K562 (cell line): ENCODE measurements around the gene SLC22A16. TPM values are rescaled to one million over a fixed set of nuclear protein-coding genes. Genes with fewer than 3 reads are reported as not detected.

ENCODE experiments used
- ATAC-seq: fragments of 200-7000 bp; cut with Tn5 transposase; 3 replicates; pipeline ENCODE4 v1.9.1; 2020; ENCODE audit warnings: moderate library complexity
- Bru-seq: library from RNA; stranded (reverse); fragments of 400-500 nt; gene quantifications from one replicate; lab custom pipeline; 2021; lab: Mats Ljungman, UMichigan
- BruChase-seq, 2 experiments: library from RNA; stranded (reverse); fragments of 400-500 nt; gene quantifications; one replicate each; lab custom pipeline; 2021; lab: Mats Ljungman, UMichigan
- BruUV-seq: library from RNA; stranded (reverse); fragments of 400-500 nt; replicated peaks from 2 replicates; lab custom pipeline; 2021; lab: Mats Ljungman, UMichigan
- CTCF ChIA-PET: fragments of 300-600 bp; formaldehyde crosslinking; extraction: SDS; loops from one replicate; lab custom pipeline; 2021; ENCODE audit warnings: low intra/inter-chr PET ratio; lab: Yijun Ruan, JAX
- POLR2A ChIA-PET: fragments of 300-600, 350-650 bp; sonication (Branson Sonifier 250); formaldehyde crosslinking; extraction: SDS; loops from one replicate; lab custom pipeline; 2021; ENCODE audit warnings: antibody characterized with exemption, inconsistent platforms; lab: Yijun Ruan, JAX
- DNase-seq, 4 experiments: peaks; one replicate each; pipeline versions ENCODE4 v3.0.0 to v3.0.0-alpha.2; 2011 to 2018; ENCODE audit warnings: low spot score in 3 of 4, mixed read lengths in 3 of 4; ENCODE audit errors: extremely low read depth in 1 of 4
- FAIRE-seq: peaks from 2 replicates; lab custom pipeline; 2011; peaks lifted over from hg19 to GRCh38; lab: Jason Lieb, UNC
- H2AFZ ChIP-seq: 2 replicates; pipeline ENCODE4 v1.6.0; 2011; ENCODE audit warnings: low read depth, low read length, control low read depth, inconsistent platforms
- H3K27ac ChIP-seq: fragments of 200-600 bp; 3 replicates; pipeline ENCODE4 v1.8.0; 2011; ENCODE audit warnings: low read depth, mild to moderate bottlenecking, control low read depth, inconsistent platforms, low read length, moderate library complexity, mixed read lengths; ENCODE audit errors: extremely low read depth
- H3K27me3 ChIP-seq, 2 experiments: fragments of 300-600 bp in 1 of 2; 2 replicates in 1 of 2; 3 replicates in 1 of 2; pipeline versions ENCODE4 v1.6.0 to v1.8.0; 2011; ENCODE audit warnings: inconsistent platforms in 2 of 2, low read length in 2 of 2, mild to moderate bottlenecking in 1 of 2, mixed read lengths in 1 of 2, moderate library complexity in 1 of 2; ENCODE audit not compliant: control insufficient read depth in 2 of 2, insufficient read depth in 2 of 2
- H3K36me3 ChIP-seq: fragments of 300-600 bp; 3 replicates; pipeline ENCODE4 v1.8.0; 2011; ENCODE audit warnings: mild to moderate bottlenecking, low read length, inconsistent platforms; ENCODE audit not compliant: control insufficient read depth, insufficient read depth
- H3K4me1 ChIP-seq, 2 experiments: fragments of 200-600 bp in 1 of 2; replicated peaks in 1 of 2; 2 replicates in 1 of 2; 3 replicates in 1 of 2; pipeline versions ENCODE4 v1.5.1 to v1.8.0; 2011; ENCODE audit warnings: inconsistent platforms in 2 of 2, low read length in 2 of 2, mild to moderate bottlenecking in 1 of 2, mixed read lengths in 1 of 2, moderate library complexity in 1 of 2; ENCODE audit not compliant: control insufficient read depth in 2 of 2, insufficient read depth in 2 of 2
- H3K4me2 ChIP-seq: 2 replicates; pipeline ENCODE4 v1.6.1; 2011; ENCODE audit warnings: low read length, control low read depth, inconsistent platforms, mixed read lengths; ENCODE audit not compliant: insufficient read depth
- H3K4me3 ChIP-seq: fragments of 200-600 bp; sonication (generic), shearing (Covaris generic); 2 replicates; pipeline ENCODE4 v1.5.1; 2016; ENCODE audit warnings: control low read depth, inconsistent platforms
- H3K79me2 ChIP-seq: fragments of 200-600 bp; 3 replicates; pipeline ENCODE4 v1.8.0; 2011; ENCODE audit warnings: low read length, inconsistent platforms; ENCODE audit not compliant: control insufficient read depth, insufficient read depth
- H3K9ac ChIP-seq, 2 experiments: 2 replicates each; pipeline versions ENCODE4 v1.6.0 to v1.6.1; 2011; ENCODE audit warnings: low read depth in 2 of 2, low read length in 2 of 2, control low read depth in 1 of 2, inconsistent platforms in 1 of 2, mild to moderate bottlenecking in 1 of 2, mixed read lengths in 1 of 2; ENCODE audit not compliant: insufficient read depth in 1 of 2
- H3K9me1 ChIP-seq: one replicate; pipeline ENCODE4 v1.6.0; 2011; ENCODE audit warnings: inconsistent platforms, mild to moderate bottlenecking, low read length, moderate library complexity; ENCODE audit not compliant: control insufficient read depth, insufficient read depth
- H3K9me3 ChIP-seq: replicated peaks from 2 replicates; pipeline ENCODE4 v1.5.1; 2011; ENCODE audit warnings: low read depth, low read length, inconsistent platforms; ENCODE audit not compliant: control insufficient read depth, insufficient read depth
- H4K20me1 ChIP-seq: replicated peaks from 2 replicates; pipeline ENCODE4 v1.6.1; 2011; ENCODE audit warnings: low read length, inconsistent platforms, mixed read lengths; ENCODE audit not compliant: control insufficient read depth, insufficient read depth
- WGBS: fragments of 100-300 bp; shearing (Covaris generic); methylation state at CpG from one replicate; pipeline ENCODE4 v1.1.6; 2016; ENCODE audit warnings: low coverage, mixed read lengths; ENCODE audit not compliant: insufficient coverage; ENCODE audit errors: missing lambda C conversion rate; 5-methylcytosine and 5-hydroxymethylcytosine counted together
- in situ Hi-C: fragments of 300-500 bp; cut with MboI; formaldehyde crosslinking; loops from 4 replicates; pipeline ENCODE4 v1.15.0; 2018; ENCODE audit warnings: inconsistent platforms, mixed read lengths
- intact Hi-C: fragments of 100-400 bp; cut with micrococcal nuclease; formaldehyde crosslinking; loops from 2 replicates; pipeline ENCODE4 v1.14.2; 2022
- long read RNA-seq, 3 experiments: library from polyadenylated mRNA in 2 of 3; library from RNA in 1 of 3; unstranded in 2 of 3; stranded (forward) in 1 of 3; transcript quantifications; one replicate each; pipeline ENCODE4 v2.0.0, GENCODE V29; 2019 to 2022
- polyA minus RNA-seq, 3 experiments: library from RNA; depleted of rRNA, polyadenylated mRNA; stranded (reverse); fragments of >200 nt; gene quantifications; 2 replicates each; pipeline ENCODE4 v1.2.3, GENCODE V29; 2011
- polyA plus RNA-seq, 8 experiments: library from polyadenylated mRNA; depleted of rRNA in 4 of 8; stranded (reverse) in 5 of 8; unstranded in 3 of 8; fragments of >200 nt; fragmentation: Nextera tagmentation in 2 of 8; fragmentation: Illumina TruSeq in 1 of 8; extraction: Ambion mirVana in 2 of 8; extraction: Trizol in 1 of 8; gene quantifications; 2 replicates each; pipeline versions ENCODE4 v1.2.1 to v1.2.3, GENCODE V29; 2011 to 2014; ENCODE audit warnings: inconsistent platforms in 1 of 8, missing spikeins in 1 of 8
- total RNA-seq, 7 experiments: library from RNA; depleted of rRNA in 6 of 7; stranded (reverse); fragments of >200 nt in 6 of 7; fragmentation: Illumina TruSeq in 2 of 7; extraction: Trizol in 2 of 7; gene quantifications; 2 replicates each; pipeline versions ENCODE4 v1.2.1 to v1.2.3, GENCODE V29; 2011 to 2021; ENCODE audit warnings: low replicate concordance in 1 of 7
- TF ChIP-seq, protein P1 (sequence below): fragments of 250-450 bp; sonication (Bioruptor Pico); IDR thresholded peaks from 2 replicates; pipeline ENCODE4 v1.5.0; 2020; ENCODE audit warnings: mild to moderate bottlenecking, borderline replicate concordance

Gene SLC22A16, protein sequence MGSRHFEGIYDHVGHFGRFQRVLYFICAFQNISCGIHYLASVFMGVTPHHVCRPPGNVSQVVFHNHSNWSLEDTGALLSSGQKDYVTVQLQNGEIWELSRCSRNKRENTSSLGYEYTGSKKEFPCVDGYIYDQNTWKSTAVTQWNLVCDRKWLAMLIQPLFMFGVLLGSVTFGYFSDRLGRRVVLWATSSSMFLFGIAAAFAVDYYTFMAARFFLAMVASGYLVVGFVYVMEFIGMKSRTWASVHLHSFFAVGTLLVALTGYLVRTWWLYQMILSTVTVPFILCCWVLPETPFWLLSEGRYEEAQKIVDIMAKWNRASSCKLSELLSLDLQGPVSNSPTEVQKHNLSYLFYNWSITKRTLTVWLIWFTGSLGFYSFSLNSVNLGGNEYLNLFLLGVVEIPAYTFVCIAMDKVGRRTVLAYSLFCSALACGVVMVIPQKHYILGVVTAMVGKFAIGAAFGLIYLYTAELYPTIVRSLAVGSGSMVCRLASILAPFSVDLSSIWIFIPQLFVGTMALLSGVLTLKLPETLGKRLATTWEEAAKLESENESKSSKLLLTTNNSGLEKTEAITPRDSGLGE
- total RNA-seq (2011; cell fraction: chromatin; rRNA removed; ENCODE audit: low replicate concordance), result not detected in 2 replicates
- total RNA-seq (2011; cell fraction: nucleolus; rRNA removed), result not detected in 2 replicates
- not detected in 2 replicates for total RNA-seq (2011; cell fraction: nucleoplasm; rRNA removed)
- not detected in 2 replicates for total RNA-seq (2014; rRNA removed)
- total RNA-seq (2014; rRNA removed; fragmentation: Illumina TruSeq; extraction: Trizol), result not detected in 2 replicates
- total RNA-seq (2015; rRNA removed; fragmentation: Illumina TruSeq; extraction: Trizol), result not detected in 2 replicates
- total RNA-seq (2021), result not detected in 2 replicates
- polyA plus RNA-seq (2011; rRNA removed), result not detected in 2 replicates
- not detected in 2 replicates for polyA plus RNA-seq (2011; cell fraction: cytosol; rRNA removed)
- polyA plus RNA-seq (2011; cell fraction: nucleus; rRNA removed), result not detected in 2 replicates
- polyA plus RNA-seq (2012), result not detected in 2 replicates
- polyA plus RNA-seq (2014; fragmentation: Illumina TruSeq; extraction: Trizol), result not detected in 2 replicates
- not detected for polyA plus RNA-seq (2014; fragmentation: Nextera tagmentation; extraction: Ambion mirVana)
- polyA plus RNA-seq (2014; rRNA removed), result not detected in 2 replicates
- not detected in 2 replicates for polyA minus RNA-seq (2011; rRNA and poly(A)+ RNA removed)
- not detected in 2 replicates for polyA minus RNA-seq (2011; cell fraction: cytosol; rRNA and poly(A)+ RNA removed)
- polyA minus RNA-seq (2011; cell fraction: nucleus; rRNA and poly(A)+ RNA removed), result not detected in 2 replicates
- Bru-seq, nascent RNA, result not detected
- not detected for BruChase-seq, experiment 1, labeled RNA remaining after a 2-hour chase
- percentile 6 among the genes with signal in this experiment for BruChase-seq, experiment 2, labeled RNA remaining after a 6-hour chase
- long read RNA-seq, experiment 1, result 0 reads
- long read RNA-seq, experiment 2, result 0 reads
- long read RNA-seq, experiment 3, result 0 reads

DNA sequence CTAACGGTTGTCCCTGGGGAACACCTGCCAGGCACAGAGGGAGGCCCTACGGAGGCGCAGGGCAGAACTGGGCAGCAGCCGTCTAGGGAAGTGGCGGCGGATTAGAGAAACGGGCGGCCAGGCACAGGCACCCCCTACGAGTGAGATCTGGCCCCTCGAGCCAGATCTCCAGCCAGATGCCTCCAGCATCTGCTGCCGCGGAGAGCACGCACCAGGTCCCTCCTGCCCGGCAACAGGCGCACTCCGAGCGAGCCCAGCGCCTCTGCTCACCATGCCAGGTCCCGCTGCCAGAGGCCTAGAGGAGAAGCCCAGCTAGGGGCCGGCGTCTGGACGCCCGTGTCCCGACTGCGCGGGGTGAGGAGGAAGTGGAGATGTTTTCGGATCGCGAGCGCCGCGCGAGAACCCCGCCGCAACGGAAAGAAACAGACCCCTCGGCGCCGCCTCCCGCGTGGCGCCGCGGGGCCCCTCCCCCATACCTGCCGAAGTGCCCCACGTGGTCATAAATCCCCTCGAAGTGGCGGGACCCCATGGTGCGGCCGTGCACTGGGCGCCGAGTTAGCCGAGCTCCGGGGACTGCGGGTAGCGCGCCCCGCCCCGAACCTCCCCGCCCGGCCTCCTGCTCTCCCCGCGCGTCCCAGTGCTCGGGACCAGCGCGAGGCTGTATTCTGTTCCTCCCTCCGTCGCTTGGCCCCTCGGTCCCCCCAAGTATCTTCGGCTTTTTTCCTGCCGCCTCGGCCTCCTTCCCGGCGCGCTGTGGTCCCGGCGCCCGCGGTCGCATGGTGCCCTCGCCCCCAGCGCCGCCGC, at the start of gene SLC22A16:
Gene SLC22A16, minus strand, starts transcription at position 568 of the 804 bp plus-strand sequence. Its CDS starts 39 bp downstream, at position 529.
- Histone ChIP-seq H3K4me2 (no peak within 1 kb of the TSS), H3K9ac (no peak within 1 kb of the TSS)
- WGBS, result 25% methylated on average over 32 of the region's 85 CpGs
- TF ChIP-seq, protein P1, sequence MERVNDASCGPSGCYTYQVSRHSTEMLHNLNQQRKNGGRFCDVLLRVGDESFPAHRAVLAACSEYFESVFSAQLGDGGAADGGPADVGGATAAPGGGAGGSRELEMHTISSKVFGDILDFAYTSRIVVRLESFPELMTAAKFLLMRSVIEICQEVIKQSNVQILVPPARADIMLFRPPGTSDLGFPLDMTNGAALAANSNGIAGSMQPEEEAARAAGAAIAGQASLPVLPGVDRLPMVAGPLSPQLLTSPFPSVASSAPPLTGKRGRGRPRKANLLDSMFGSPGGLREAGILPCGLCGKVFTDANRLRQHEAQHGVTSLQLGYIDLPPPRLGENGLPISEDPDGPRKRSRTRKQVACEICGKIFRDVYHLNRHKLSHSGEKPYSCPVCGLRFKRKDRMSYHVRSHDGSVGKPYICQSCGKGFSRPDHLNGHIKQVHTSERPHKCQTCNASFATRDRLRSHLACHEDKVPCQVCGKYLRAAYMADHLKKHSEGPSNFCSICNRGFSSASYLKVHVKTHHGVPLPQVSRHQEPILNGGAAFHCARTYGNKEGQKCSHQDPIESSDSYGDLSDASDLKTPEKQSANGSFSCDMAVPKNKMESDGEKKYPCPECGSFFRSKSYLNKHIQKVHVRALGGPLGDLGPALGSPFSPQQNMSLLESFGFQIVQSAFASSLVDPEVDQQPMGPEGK (CRISPR knock-in tag), result no peak

More for the DNA sequence above, at the start of gene SLC22A16:
- no peaks in the 10 kb centered on the region for H3K4me1 ChIP-seq
- no TSS peak for BruUV-seq
- H3K27me3 ChIP-seq, result peaks cover 11 to 38% of the 10 kb centered on the region in 2 experiments; a peak in 3 of 5 replicates
- intact Hi-C loops (no loop called here), in situ Hi-C loops (no loop called here)
- no peak for ATAC-seq
- no peak within 1 kb of the TSS for H3K27ac ChIP-seq
- H3K9me1 ChIP-seq, result no peaks in the 10 kb centered on the region
- H3K79me2 ChIP-seq, result no peaks in the 10 kb centered on the region
- H4K20me1 ChIP-seq, result no peaks in the 10 kb centered on the region
- POLR2A ChIA-PET, result no interaction called here
- no peaks in the 10 kb centered on the region for H3K36me3 ChIP-seq
- CTCF ChIA-PET, result no interaction called here
- FAIRE-seq, result no peak
- no peak within 1 kb of the TSS for H2AFZ ChIP-seq
- H3K9me3 ChIP-seq, result no peaks in the 10 kb centered on the region
- no peak within 1 kb of the TSS for H3K4me3 ChIP-seq
- no peak for DNase-seq
